Mammary epithelial cell (primary cell): ENCODE data around the gene RPL27A.

Experiments
- EZH2 ChIP-seq: IDR thresholded peaks from 2 replicates; pipeline ENCODE4 v1.6.1; 2012; ENCODE audit warnings: low read length, inconsistent platforms, borderline replicate concordance
- TF ChIP-seq, protein P1 (sequence below), 2 donors: IDR thresholded peaks in 1 of 2; conservative IDR thresholded peaks in 1 of 2; 2 replicates each; pipeline ENCODE4 v1.5.1; 2011 to 2012; ENCODE audit warnings: inconsistent platforms in 2 of 2, low read length in 2 of 2, mild to moderate bottlenecking in 2 of 2, control low read depth in 1 of 2, low read depth in 1 of 2; ENCODE audit not compliant: insufficient read depth in 1 of 2; ENCODE audit errors: extremely low read depth in 1 of 2

DNA sequence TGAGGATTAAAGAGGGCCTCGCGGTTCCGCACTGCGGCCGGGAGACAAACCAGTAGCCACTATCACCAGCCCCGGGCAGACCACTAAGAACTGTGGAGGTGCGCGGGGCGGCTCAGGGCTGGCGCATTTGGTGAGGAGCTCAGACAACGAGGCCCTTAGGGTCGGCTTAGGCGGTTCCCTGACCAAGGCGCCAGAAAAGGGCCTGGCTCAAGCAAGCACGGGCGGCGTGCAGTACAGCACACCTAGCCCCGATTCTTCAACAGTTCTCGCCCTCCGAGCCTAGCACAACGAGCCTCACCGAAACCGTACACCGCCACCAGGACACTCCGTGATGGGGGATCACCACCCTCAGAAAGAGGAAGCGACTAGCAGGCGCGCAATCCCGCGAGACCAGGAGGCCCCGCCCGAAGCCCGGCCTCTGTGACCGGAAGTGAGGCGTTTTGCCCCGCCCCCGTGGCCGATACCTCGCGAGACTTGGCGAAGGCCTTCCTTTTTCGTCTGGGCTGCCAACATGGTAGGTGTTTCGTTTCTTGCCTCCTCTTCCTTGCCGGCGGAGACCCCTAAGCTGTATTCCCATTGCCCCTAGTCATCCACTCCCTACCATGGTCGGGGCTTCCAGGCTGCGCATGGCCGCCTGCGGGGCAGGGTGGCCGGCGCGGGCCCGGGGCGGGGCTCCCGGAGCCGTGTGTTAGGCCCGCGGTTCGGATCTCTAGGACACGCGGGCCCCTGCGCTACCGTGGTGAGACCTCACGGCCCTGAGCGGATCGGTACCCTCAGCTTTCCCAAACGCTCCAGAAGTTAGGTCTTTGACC is at the start of gene RPL27A, which contains the start of gene TRIM66:
- TF ChIP-seq, protein P1, sequence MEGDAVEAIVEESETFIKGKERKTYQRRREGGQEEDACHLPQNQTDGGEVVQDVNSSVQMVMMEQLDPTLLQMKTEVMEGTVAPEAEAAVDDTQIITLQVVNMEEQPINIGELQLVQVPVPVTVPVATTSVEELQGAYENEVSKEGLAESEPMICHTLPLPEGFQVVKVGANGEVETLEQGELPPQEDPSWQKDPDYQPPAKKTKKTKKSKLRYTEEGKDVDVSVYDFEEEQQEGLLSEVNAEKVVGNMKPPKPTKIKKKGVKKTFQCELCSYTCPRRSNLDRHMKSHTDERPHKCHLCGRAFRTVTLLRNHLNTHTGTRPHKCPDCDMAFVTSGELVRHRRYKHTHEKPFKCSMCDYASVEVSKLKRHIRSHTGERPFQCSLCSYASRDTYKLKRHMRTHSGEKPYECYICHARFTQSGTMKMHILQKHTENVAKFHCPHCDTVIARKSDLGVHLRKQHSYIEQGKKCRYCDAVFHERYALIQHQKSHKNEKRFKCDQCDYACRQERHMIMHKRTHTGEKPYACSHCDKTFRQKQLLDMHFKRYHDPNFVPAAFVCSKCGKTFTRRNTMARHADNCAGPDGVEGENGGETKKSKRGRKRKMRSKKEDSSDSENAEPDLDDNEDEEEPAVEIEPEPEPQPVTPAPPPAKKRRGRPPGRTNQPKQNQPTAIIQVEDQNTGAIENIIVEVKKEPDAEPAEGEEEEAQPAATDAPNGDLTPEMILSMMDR (conservative IDR thresholded peaks at IDR 0.05 in 1 of 2, IDR thresholded peaks at IDR 0.05 in 1 of 2; ENCODE audit: extremely low read depth in 1 of 2, insufficient read depth in 1 of 2, low read depth in 1 of 2, low read length in 2 of 2), result peak in 1 of 2 donors; percentile 9
- no peak for TF ChIP-seq EZH2
